Measurements from ENCODE around the gene TTC17.

TTC17 gene

DNA sequence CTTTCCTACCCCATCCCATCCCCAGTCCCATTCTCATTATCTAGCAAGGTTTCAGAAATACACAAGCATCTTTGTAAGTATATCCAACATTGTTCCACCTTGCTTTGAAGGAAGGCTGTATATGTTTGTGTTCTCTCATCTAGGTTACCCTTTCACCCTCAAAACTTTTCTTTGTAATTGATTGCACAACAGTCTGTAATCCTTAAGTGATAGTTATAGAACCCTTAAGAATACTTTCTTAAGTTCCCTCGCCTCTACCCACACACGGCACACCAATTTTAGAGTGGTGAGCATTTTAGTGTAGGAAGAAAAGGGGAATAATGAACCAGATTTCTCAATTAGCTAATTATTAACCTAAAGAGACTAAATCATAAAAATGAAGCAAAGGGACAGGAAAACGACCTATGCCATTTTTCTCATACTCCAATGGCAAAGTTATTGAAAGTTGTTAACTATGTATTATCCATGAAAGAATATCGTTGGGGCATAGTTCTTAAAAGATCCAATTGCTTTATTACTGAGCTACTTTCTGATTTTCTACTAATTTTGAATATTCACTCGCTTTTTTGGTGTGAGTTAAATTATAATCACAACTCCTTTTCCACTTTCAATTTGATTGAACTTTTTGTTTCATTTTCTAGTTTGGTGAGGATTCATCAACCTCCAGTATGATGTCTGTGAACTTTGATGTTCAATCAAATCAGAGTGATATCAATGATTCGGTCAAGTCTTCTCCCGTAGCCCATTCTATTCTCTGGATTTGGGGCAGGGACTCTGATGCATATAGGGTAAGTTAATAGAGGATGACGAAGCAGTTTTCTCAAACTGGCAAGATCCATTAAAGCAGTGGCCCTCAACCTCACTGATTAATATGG is 44.9 kb downstream of the TTC17 start:
- no peak for TF ChIP-seq GATA3 (IDR thresholded peaks at IDR 0.05; ENCODE audit: low read depth, low read length)
- TF ChIP-seq GATA2 (IDR thresholded peaks at IDR 0.05; ENCODE audit: low read depth, low read length) = no peak

DNA sequence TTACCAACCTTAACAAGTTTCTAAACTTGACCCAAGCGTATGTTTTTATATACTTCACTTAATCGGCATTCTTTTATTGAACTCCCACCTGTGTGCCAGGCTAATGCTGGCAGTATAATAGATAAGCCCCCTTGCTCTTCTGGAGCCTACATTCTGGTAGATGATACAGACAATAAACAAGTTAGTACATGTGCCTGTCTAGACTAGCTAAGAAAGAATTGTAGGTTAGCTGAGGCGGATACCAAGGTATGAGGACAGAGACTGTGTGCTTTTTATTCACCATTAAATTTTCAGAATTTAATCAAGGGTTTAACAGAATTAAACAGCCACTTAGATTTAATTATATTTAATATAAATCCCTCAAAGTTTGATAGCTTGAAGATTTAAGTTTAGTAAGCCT is 45.7 kb downstream of the TTC17 start:
- no peak for TF ChIP-seq GATA3 (IDR thresholded peaks at IDR 0.05; ENCODE audit: low read depth, low read length)
- no peak for TF ChIP-seq GATA2 (IDR thresholded peaks at IDR 0.05; ENCODE audit: low read depth, low read length)

DNA sequence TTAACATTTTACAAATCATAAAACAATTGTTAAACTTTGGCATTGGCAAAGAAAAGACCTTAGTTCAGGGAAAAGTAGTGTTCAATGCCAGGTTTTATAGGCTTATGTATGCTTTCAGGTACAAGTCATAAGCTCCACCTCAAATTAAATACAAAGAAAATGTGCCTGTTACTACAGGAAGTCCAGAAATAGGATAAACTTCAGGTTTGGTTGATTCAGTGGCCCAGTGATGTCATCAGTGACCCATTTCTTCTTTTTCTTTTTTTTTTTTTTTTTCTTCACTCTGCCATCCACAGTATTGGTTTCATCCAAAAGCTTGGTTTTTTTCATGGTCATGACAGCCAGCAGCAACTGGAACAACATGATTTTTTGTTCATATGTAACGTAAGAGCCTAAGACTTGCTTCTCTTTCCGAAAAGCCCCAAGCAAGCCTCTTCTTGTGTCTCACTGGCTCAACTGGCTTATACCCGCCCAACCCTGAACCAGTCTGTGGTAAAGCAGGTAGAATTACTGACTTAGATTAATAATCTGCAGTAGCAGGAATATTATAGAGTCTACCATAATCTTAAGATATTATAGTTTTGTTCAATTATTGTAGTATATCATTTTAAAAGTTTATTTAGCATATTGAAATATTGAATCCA is 46.2 kb downstream of the TTC17 start:
- no peak for TF ChIP-seq GATA3 (IDR thresholded peaks at IDR 0.05; ENCODE audit: low read depth, low read length)
- TF ChIP-seq GATA2 (IDR thresholded peaks at IDR 0.05; ENCODE audit: low read depth, low read length) = no peak

DNA sequence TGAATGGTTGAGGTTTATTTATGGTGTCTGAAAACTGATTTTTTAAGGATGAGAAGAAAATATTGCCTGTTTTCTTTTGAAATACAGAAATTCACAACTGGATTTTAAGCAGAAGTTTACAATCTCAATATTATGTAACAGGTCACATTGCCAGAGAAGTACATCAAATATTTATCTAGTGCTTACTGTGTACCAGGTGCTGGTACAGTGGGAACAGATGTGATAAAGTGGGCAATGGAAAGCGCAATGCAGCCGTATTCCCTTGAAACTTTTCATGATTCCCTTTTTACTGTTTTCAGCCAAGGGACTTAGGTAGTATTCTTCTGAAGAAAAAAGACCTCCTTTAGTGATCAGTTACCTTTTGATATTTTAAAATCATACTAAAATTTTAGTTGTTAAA is 49.6 kb downstream of the TTC17 start:
- no peak for TF ChIP-seq GATA3 (IDR thresholded peaks at IDR 0.05; ENCODE audit: low read depth, low read length)

DNA sequence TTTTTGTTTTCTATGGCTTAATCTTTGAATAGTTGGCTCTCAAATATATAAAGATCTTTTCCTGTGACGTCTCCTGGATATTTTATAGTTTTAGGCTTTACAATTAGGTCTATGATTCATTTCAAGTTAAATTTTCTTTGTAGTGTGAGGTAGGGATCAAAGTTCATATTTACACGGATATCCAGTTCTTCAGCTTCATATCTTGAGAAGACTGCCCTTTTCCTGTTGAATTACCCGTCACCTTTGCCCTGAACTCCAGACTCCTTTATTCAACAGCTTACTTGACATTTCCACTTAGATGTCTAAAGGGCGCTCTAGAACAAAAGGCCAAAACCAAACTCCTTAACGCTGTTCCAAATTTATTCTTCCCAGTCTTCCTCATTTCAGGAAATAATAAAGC is 51.7 kb downstream of the TTC17 start:
- TF ChIP-seq GATA3 (IDR thresholded peaks at IDR 0.05; ENCODE audit: low read depth, low read length) (no peak), GATA2 (IDR thresholded peaks at IDR 0.05; ENCODE audit: low read depth, low read length) (no peak)

DNA sequence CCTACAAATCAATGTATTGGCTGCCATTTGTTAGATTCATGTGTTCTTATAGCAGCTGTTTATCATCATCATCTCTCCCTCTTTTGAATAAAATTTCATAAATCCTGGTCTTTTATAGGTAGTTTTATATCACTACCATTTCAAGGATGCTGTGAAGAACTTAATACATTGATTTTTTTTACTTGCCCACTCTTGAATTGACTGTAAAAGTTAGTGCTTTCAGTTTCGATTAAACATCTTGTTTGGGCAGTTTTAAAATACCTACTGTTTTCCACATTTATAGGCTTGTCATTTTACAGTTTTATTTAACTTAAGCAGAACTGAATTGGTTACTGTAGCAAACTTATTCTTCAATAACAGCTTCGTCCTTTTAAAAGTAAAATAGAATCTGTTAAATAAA is 59.5 kb downstream of the TTC17 start:
- TF ChIP-seq GATA2 (IDR thresholded peaks at IDR 0.05; ENCODE audit: low read depth, low read length) = no peak
- TF ChIP-seq GATA3 (IDR thresholded peaks at IDR 0.05; ENCODE audit: low read depth, low read length) = no peak

DNA sequence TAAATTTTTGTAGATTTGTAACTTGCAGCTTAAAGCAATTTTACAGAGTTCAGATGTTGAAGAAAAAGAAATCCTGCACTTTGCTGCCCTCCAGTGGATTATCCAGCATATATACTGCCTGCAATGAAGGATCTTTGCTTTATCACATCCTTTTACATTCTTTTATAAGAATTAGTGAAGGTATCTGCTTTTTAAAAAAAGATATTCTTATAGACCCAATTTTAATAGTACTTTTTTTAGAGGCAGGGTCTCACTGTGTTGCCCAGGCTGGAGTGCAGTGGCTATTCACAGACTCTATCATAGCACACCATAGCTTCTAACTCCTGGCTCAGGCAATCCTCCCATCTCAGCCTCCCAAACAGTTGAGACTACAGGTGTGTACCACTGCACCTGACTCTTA is 60.7 kb downstream of the TTC17 start:
- TF ChIP-seq GATA2 (IDR thresholded peaks at IDR 0.05; ENCODE audit: low read depth, low read length) (no peak), GATA3 (IDR thresholded peaks at IDR 0.05; ENCODE audit: low read depth, low read length) (no peak)

DNA sequence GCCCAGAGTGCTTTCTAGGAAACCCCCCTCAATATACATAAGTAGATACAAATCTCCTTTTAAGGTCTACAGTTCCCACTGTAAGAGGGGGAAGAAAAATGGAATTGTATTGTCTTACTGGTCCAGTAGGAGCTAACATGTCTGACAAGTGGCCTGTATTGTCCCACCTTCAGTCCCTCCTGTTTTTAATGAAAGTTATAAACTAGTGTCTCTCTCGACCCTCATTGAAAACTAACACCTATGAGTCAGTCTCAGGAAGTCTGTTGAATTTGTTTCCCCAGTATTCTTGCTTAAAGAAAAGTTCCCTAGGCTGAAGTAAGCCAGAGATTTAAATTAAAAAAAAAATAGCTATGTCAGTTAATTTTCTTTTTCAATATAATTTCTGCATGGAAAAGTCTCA is 69.3 kb downstream of the TTC17 start:
- TF ChIP-seq GATA2 (IDR thresholded peaks at IDR 0.05; ENCODE audit: low read depth, low read length) (no peak), GATA3 (IDR thresholded peaks at IDR 0.05; ENCODE audit: low read depth, low read length) (no peak)

DNA sequence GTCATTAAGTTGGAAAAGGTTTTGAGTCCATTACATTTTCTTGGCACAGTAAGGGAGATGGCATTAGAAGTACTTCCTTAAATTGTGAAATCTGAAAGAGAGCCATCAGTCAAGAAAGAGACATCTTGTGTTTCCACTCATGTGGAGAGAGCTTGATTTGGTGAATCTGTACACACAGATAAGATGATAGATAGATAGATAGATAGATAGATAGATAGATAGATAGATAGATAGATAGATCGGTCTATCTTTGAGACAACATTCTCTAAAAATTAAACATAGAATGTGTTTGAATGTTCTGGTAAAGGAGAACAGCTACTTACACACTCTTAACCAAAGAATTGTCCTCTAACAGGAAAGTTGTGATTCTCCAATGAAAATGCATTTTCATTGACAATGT is 76.2 kb downstream of the TTC17 start:
- TF ChIP-seq GATA2 (IDR thresholded peaks at IDR 0.05; ENCODE audit: low read depth, low read length) (no peak), GATA3 (IDR thresholded peaks at IDR 0.05; ENCODE audit: low read depth, low read length) (no peak)

DNA sequence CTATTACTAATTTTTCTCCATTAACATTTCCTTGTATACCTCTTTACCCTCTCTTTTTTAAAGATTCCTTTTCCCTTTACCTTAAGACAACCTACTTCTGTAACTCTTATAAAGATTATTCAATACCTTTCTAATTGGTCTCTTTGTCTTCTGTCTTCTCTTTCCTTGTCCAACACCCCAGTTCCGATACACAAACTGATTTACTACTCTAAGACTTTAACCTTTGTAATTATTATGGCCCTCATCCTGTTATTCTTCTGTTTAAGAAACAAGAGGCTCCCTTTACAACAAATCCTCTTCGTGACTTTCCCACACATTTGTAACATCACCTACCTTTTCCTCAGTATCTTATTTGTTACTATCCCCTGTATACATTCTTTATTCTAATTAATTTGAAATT is 81.8 kb downstream of the TTC17 start:
- TF ChIP-seq GATA3 (IDR thresholded peaks at IDR 0.05; ENCODE audit: low read depth, low read length) = no peak
- no peak for TF ChIP-seq GATA2 (IDR thresholded peaks at IDR 0.05; ENCODE audit: low read depth, low read length)

DNA sequence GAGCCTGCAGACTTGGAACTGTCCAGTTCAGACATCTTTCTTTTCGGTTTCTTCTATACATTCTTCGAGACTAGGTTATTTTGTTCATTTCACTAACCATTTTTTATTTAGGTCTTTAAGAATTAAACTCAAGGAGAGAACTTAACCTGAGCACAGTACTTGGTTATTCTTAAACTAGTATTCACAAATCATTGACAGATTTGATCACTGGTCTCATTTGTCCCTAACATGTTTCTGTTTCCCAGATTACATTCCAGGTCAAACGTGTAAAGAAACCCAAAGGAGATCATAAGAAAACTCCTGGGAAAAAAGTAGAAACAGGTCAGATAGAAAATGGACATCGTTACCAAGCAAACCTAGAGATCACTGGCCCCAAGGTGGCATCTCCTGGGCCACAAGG is 85.1 kb downstream of the TTC17 start:
- no peak for TF ChIP-seq GATA3 (IDR thresholded peaks at IDR 0.05; ENCODE audit: low read depth, low read length)
- no peak for TF ChIP-seq GATA2 (IDR thresholded peaks at IDR 0.05; ENCODE audit: low read depth, low read length)

DNA sequence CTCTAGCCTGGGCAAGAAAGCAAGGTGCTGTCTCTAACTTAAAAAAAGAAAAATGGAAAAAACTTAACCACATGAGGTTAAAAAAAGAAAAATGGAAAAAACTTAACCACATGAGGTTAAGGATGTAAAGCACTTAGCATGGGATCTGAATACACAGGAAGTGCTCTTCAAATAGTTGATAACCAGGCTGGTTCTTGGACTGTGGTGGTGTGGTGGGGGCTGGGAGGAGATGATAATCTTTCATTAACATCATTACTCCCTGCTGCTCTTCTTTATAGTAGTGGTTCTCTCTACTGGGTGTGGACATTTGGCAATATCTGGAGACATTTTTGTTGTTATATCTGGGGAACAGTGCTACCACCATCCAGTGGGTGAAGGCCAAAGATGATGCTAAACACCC is 88.4 kb downstream of the TTC17 start:
- TF ChIP-seq GATA3 (IDR thresholded peaks at IDR 0.05; ENCODE audit: low read depth, low read length) (no peak), GATA2 (IDR thresholded peaks at IDR 0.05; ENCODE audit: low read depth, low read length) (no peak)

DNA sequence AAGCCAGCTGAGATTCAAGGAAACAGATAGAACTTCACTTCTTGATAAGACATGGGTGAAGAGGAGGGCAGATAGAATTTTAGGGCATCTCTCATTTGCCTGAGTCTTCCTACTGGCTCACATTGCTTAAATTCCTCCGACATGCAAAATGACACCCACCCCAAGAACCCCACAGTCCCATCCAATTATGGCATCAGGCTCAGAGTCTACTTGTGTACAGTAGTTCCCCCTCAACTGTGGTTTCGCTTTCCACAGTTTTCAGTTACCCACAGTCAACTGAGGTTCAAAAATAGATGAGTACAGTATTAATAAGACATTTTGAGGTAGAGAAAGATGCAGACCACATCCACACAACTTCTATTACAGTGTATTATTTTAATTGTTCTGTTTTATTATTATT is 99.8 kb downstream of the TTC17 start:
- no peak for TF ChIP-seq GATA3 (IDR thresholded peaks at IDR 0.05; ENCODE audit: low read depth, low read length)
- TF ChIP-seq GATA2 (IDR thresholded peaks at IDR 0.05; ENCODE audit: low read depth, low read length) = no peak

DNA sequence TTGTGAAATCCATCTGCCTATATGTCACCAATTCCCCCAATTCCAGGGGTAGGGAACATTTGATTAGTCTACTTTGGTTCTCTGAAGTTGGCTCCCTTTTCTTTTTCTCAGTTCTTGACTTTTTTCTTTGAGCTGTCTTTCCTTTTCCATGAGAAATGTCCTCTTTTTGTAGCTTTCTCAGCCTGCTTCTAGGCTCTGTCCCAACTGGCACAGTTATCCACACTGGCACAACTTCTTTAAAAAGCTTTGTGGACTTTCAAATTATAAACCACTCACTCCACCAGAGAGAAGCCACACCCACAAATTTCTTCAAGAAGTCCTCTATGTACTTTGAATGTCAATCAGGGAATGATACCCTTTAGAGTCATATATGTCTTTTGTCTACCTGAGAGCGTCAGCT is 100.5 kb downstream of the TTC17 start:
- TF ChIP-seq GATA3 (IDR thresholded peaks at IDR 0.05; ENCODE audit: low read depth, low read length) = no peak
- no peak for TF ChIP-seq GATA2 (IDR thresholded peaks at IDR 0.05; ENCODE audit: low read depth, low read length)

DNA sequence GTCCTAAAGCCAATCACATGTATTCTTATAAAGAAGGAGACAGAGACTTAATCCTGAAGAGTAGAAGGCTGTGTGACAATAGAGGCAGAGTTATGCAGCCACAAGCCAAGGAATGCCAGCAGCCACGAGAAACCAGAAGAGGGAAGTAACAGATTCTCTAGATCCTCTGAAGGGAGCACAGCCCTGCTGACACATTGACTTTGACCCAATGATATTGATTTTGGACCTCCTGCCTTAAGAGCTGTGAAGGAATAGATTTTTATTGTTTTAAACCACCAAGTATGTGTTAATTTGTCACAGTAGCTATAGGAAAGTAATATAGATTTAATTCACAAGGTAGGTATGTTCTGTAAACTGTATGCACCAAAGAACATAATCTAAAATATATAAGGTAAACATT is 103.6 kb downstream of the TTC17 start:
- no peak for TF ChIP-seq GATA3 (IDR thresholded peaks at IDR 0.05; ENCODE audit: low read depth, low read length)
- TF ChIP-seq GATA2 (IDR thresholded peaks at IDR 0.05; ENCODE audit: low read depth, low read length) = no peak

All from SH-SY5Y (cell line).